Stomach (tissue), 9 donors: ENCODE data around the gene NRG2. TPM values are rescaled to one million over a fixed set of nuclear protein-coding genes. Genes with fewer than 3 reads are reported as not detected.

ENCODE experiments used
- DNase-seq, 2 donors: peaks; one replicate each; pipeline versions ENCODE4 v3.0.0 to v3.0.0-alpha.2; 2013 to 2019
- H3K27ac ChIP-seq, 5 donors: fragments of 200-600 bp in 4 of 5; sonication (generic) in 4 of 5; one replicate each; pipeline ENCODE4 v1.5.1; 2013 to 2019; ENCODE audit warnings: mild to moderate bottlenecking in 1 of 5, moderate library complexity in 1 of 5
- H3K27me3 ChIP-seq, 3 donors: fragments of 200-600 bp; sonication (generic); one replicate each; pipeline ENCODE4 v1.5.1; 2017 to 2019; ENCODE audit warnings: mixed run types in 1 of 3
- H3K36me3 ChIP-seq, 4 donors: fragments of 200-600 bp; sonication (generic); 1 replicate in 3 of 4; 2 replicates in 1 of 4; pipeline ENCODE4 v1.5.1; 2016 to 2019
- H3K4me1 ChIP-seq, 4 donors: fragments of 200-600 bp; sonication (generic); one replicate each; pipeline ENCODE4 v1.5.1; 2016 to 2019
- H3K4me3 ChIP-seq, 4 donors: fragments of 200-600 bp; sonication (generic) in 3 of 4; one replicate each; pipeline ENCODE4 v1.5.1; 2016 to 2019; ENCODE audit warnings: mild to moderate bottlenecking in 1 of 4
- H3K9me3 ChIP-seq, 4 donors: fragments of 200-600 bp; sonication (generic); one replicate each; pipeline ENCODE4 v1.5.1; 2016 to 2019
- CTCF ChIP-seq, 7 experiments: fragments of 450-650 bp in 4 of 7; fragments of 200-600 bp in 3 of 7; sonication (generic) in 3 of 7; IDR thresholded peaks; one replicate each; pipeline ENCODE4 v1.5.1; 2016 to 2019; ENCODE audit warnings: antibody characterized with exemption in 7 of 7, control low read depth in 2 of 7, mild to moderate bottlenecking in 1 of 7
- EP300 ChIP-seq: sonication (generic); formaldehyde crosslinking; IDR thresholded peaks from one replicate; pipeline ENCODE4 v1.6.1; 2017; ENCODE audit warnings: antibody characterized with exemption
- POLR2A ChIP-seq, 4 donors: fragments of 450-650 bp; IDR thresholded peaks; one replicate each; pipeline ENCODE4 v1.6.1; 2016; ENCODE audit warnings: antibody characterized with exemption in 4 of 4, control low read depth in 2 of 4, mild to moderate bottlenecking in 1 of 4, moderate library complexity in 1 of 4
- POLR2AphosphoS5 ChIP-seq, 3 donors: sonication (generic); formaldehyde crosslinking; IDR thresholded peaks; one replicate each; pipeline ENCODE4 v1.6.1; 2016; ENCODE audit warnings: antibody characterized with exemption in 3 of 3
- WGBS, 5 donors: extraction: QIAGEN DNeasy Blood & Tissue Kit in 3 of 5; methylation state at CpG; one replicate each; pipeline versions ENCODE4 v1.1.5 to v1.1.7; 2013 to 2018; 5-methylcytosine and 5-hydroxymethylcytosine counted together
- intact Hi-C: fragments of 100-400 bp; cut with DNase I; formaldehyde crosslinking; loops from one replicate; pipeline ENCODE4 v1.15.1; 2023; ENCODE audit warnings: low total_unique reads
- polyA plus RNA-seq, 3 donors: library from polyadenylated mRNA; stranded (reverse); fragments of 200-250 nt; gene quantifications; one replicate each; pipeline ENCODE4 v1.2.3, GENCODE V29; 2013
- total RNA-seq, 5 donors: library from RNA; depleted of rRNA; stranded (reverse); fragments of >200 nt; gene quantifications; one replicate each; pipeline versions ENCODE4 v1.1.0 to v1.2.3, GENCODE V29; 2014 to 2016
- donor health status: healthy with polysubstance abuse.
- donor health status: Bipolar disorder and iron deficiency.
- donor health status: healthy.

Gene NRG2
- total and polyA plus RNA-seq, 8 donors, result 0.25 to 22.2 (median 1.2) TPM; not detected in 1

- no peak for TF ChIP-seq EP300
- TF ChIP-seq POLR2A (IDR thresholded peaks at IDR 0.05), result no peak
- no peak for TF ChIP-seq POLR2AphosphoS5 (IDR thresholded peaks at IDR 0.05)
- no peak for TF ChIP-seq CTCF (IDR thresholded peaks at IDR 0.05)
- Histone ChIP-seq H3K36me3 (peaks cover 0 to 19% (median 0%) of the 10 kb centered on the region in 4 donors), H3K27ac (peak overlapping the region in 1 of 5 donors; percentile 29), H3K4me1 (peaks cover 9 to 21% (median 15%) of the 10 kb centered on the region in 4 donors), H3K9me3 (no peaks in the 10 kb centered on the region), H3K4me3 (no peak overlapping the region), H3K27me3 (peaks cover 0 to 32% (median 4%) of the 10 kb centered on the region in 3 donors)
- intact Hi-C loops, result no loop called here
- WGBS, 5 donors, result 69 to 83% (median 72%) methylated on average over 2 of the region's 2 CpGs
- peak in 1 of 2 donors; percentile 44 for DNase-seq
These were observed 193.2 kb downstream of the NRG2 start for GRCh38 chr5:139849942-139850341.

GRCh38 chr5:139849501-139849900, 193.6 kb downstream of the NRG2 start:
- Histone ChIP-seq H3K4me1 (peaks cover 9 to 22% (median 15%) of the 10 kb centered on the region in 4 donors), H3K27ac (peak overlapping the region in 1 of 5 donors; percentile 88), H3K27me3 (peaks cover 0 to 36% (median 4%) of the 10 kb centered on the region in 3 donors), H3K36me3 (peaks cover 0 to 19% (median 0%) of the 10 kb centered on the region in 4 donors), H3K9me3 (no peaks in the 10 kb centered on the region), H3K4me3 (no peak overlapping the region)
- WGBS, 5 donors, result 72 to 82% (median 77%) methylated on average over 7 of the region's 7 CpGs
- intact Hi-C loops, result no loop called here
- no peak for DNase-seq
- TF ChIP-seq POLR2AphosphoS5 (IDR thresholded peaks at IDR 0.05), result no peak
- TF ChIP-seq POLR2A (IDR thresholded peaks at IDR 0.05), result no peak
- no peak for TF ChIP-seq EP300
- TF ChIP-seq CTCF (IDR thresholded peaks at IDR 0.05), result no peak

DNA sequence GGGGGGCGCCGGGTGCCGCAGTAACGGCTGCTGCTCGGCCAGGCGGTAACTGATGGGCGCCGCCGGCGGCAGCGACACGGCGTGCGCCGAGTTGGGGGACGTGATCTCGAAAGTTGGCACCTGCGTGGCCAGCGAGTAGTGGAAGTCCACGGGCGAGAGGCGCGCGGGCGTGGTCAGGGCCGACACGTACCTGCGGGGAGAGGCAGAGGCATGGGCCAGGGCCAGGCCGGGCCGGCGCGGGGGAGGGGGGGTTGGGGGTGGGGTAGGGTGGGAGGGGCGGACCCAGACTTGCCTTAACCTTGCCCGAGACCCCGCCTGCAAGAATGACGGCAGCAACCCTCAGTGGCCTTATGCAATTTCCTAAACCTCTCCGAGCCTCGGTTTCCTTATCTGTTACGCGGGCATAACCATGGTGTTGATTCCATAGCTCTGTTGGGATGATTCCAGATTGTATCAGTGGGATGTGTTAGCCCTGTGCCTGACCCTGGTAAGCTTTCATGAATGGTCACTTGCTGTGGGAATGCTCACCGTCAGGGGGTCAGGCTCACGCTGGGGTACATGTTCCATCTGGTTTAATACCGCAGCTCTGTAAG, 194.5 kb downstream of the NRG2 start:
- Histone ChIP-seq H3K4me3 (peak overlapping the region; percentile 63 to 76 (median 70)), H3K27me3 (peaks cover 0 to 37% (median 4%) of the 10 kb centered on the region in 3 donors), H3K36me3 (peaks cover 0 to 19% (median 0%) of the 10 kb centered on the region in 4 donors), H3K9me3 (no peaks in the 10 kb centered on the region), H3K27ac (peak overlapping the region; percentile 52 to 88 (median 64)), H3K4me1 (peaks cover 9 to 25% (median 15%) of the 10 kb centered on the region in 4 donors)
- intact Hi-C loops, result no loop called here
- 12 to 77% (median 23%) methylated on average over 9 to 43 of the region's 43 CpGs for WGBS, 5 donors
- no peak for TF ChIP-seq POLR2A (IDR thresholded peaks at IDR 0.05)
- peak in 1 of 2 donors; percentile 50 for DNase-seq

- H3K27ac ChIP-seq, result peak overlapping the region; percentile 55 to 88 (median 65)
- intact Hi-C loops, result no loop called here
- H3K9me3 ChIP-seq, result no peaks in the 10 kb centered on the region
- TF ChIP-seq CTCF (IDR thresholded peaks at IDR 0.05), result no peak
- TF ChIP-seq EP300, result no peak
- TF ChIP-seq POLR2A (IDR thresholded peaks at IDR 0.05), result no peak
- TF ChIP-seq POLR2AphosphoS5 (IDR thresholded peaks at IDR 0.05), result no peak
- H3K4me1 ChIP-seq, result peaks cover 9 to 25% (median 15%) of the 10 kb centered on the region in 4 donors
- peak; percentile 67 to 83 for DNase-seq
- H3K36me3 ChIP-seq, result peaks cover 0 to 19% (median 0%) of the 10 kb centered on the region in 4 donors
- peak overlapping the region; percentile 63 to 76 (median 70) for H3K4me3 ChIP-seq
- 1 to 3% (median 1%) methylated on average over 27 to 107 of the region's 107 CpGs for WGBS, 5 donors
- H3K27me3 ChIP-seq, result peaks cover 0 to 40% (median 4%) of the 10 kb centered on the region in 3 donors
These were observed 195.2 kb downstream of the NRG2 start for GRCh38 chr5:139847790-139848507.
